ENCODE measurements around the gene SLAMF1.

SLAMF1 gene

GRCh38 chr1:160625725-160626498 lies 20.9 kb downstream of the SLAMF1 start:
- Histone ChIP-seq H3K27me3 (ENCODE audit: insufficient read depth, insufficient read length) (no peaks in the 10 kb centered on the region), H3K36me3 (ENCODE audit: insufficient read depth, insufficient read length, low read length) (no peaks in the 10 kb centered on the region), H3K9me3 (ENCODE audit: insufficient read depth, low read length) (no peaks in the 10 kb centered on the region), H3K4me1 (ENCODE audit: insufficient read depth, insufficient read length) (peaks cover 8% of the 10 kb centered on the region), H3K4me3 (ENCODE audit: insufficient read length, low read depth) (no peak overlapping the region), H3K9ac (ENCODE audit: insufficient read length, low read depth) (no peak overlapping the region)
- no peak for TF ChIP-seq YY1 (IDR thresholded peaks at IDR 0.05; ENCODE audit: insufficient read depth, insufficient read length)
- TF ChIP-seq ZNF274 (IDR thresholded peaks at IDR 0.05; ENCODE audit: low read depth, low read length), result no peak
- no peak for TF ChIP-seq SUZ12 (IDR thresholded peaks at IDR 0.05; ENCODE audit: extremely low read depth, insufficient read depth, insufficient read length)
- no peak for DNase-seq (ENCODE audit: low read depth, low spot score)

- no peak overlapping the region for H3K9ac ChIP-seq (ENCODE audit: insufficient read length, low read depth)
Measured at GRCh38 chr1:160625321-160625720, 21.5 kb downstream of the SLAMF1 start.

GRCh38 chr1:160624464-160624863 lies 22.4 kb downstream of the SLAMF1 start:
- no peak overlapping the region for H3K4me3 ChIP-seq (ENCODE audit: insufficient read length, low read depth)
- H3K36me3 ChIP-seq (ENCODE audit: insufficient read depth, insufficient read length, low read length), result no peaks in the 10 kb centered on the region
- H3K9ac ChIP-seq (ENCODE audit: insufficient read length, low read depth), result no peak overlapping the region
- no peak for DNase-seq (ENCODE audit: low read depth, low spot score)
- TF ChIP-seq SUZ12 (IDR thresholded peaks at IDR 0.05; ENCODE audit: extremely low read depth, insufficient read depth, insufficient read length), result no peak
- TF ChIP-seq YY1 (IDR thresholded peaks at IDR 0.05; ENCODE audit: insufficient read depth, insufficient read length), result no peak
- TF ChIP-seq ZNF274 (IDR thresholded peaks at IDR 0.05; ENCODE audit: low read depth, low read length), result no peak
- no peaks in the 10 kb centered on the region for H3K27me3 ChIP-seq (ENCODE audit: insufficient read depth, insufficient read length)
- peaks cover 2% of the 10 kb centered on the region for H3K4me1 ChIP-seq (ENCODE audit: insufficient read depth, insufficient read length)
- H3K9me3 ChIP-seq (ENCODE audit: insufficient read depth, low read length), result peaks cover 6% of the 10 kb centered on the region; the same call in 1 of the 2 replicates

More at GRCh38 chr1:160625321-160625720, 21.5 kb downstream of the SLAMF1 start:
- Histone ChIP-seq H3K27me3 (ENCODE audit: insufficient read depth, insufficient read length) (no peaks in the 10 kb centered on the region), H3K9me3 (ENCODE audit: insufficient read depth, low read length) (0 out of 2 replicates have a peak, but pooled peaks cover under 1% of the 10 kb centered on the region), H3K4me3 (ENCODE audit: insufficient read length, low read depth) (no peak overlapping the region), H3K36me3 (ENCODE audit: insufficient read depth, insufficient read length, low read length) (no peaks in the 10 kb centered on the region), H3K4me1 (ENCODE audit: insufficient read depth, insufficient read length) (peaks cover 8% of the 10 kb centered on the region)
- no peak for DNase-seq (ENCODE audit: low read depth, low spot score)
- TF ChIP-seq SUZ12 (IDR thresholded peaks at IDR 0.05; ENCODE audit: extremely low read depth, insufficient read depth, insufficient read length) (no peak), YY1 (IDR thresholded peaks at IDR 0.05; ENCODE audit: insufficient read depth, insufficient read length) (no peak), ZNF274 (IDR thresholded peaks at IDR 0.05; ENCODE audit: low read depth, low read length) (no peak)

GRCh38 chr1:160623862-160624261 lies 23.0 kb downstream of the SLAMF1 start:
- H3K27me3 ChIP-seq (ENCODE audit: insufficient read depth, insufficient read length), result no peaks in the 10 kb centered on the region
- no peak overlapping the region for H3K4me3 ChIP-seq (ENCODE audit: insufficient read length, low read depth)
- H3K9ac ChIP-seq (ENCODE audit: insufficient read length, low read depth), result no peak overlapping the region
- peaks cover 10% of the 10 kb centered on the region for H3K9me3 ChIP-seq (ENCODE audit: insufficient read depth, low read length)
- no peaks in the 10 kb centered on the region for H3K36me3 ChIP-seq (ENCODE audit: insufficient read depth, insufficient read length, low read length)
- H3K4me1 ChIP-seq (ENCODE audit: insufficient read depth, insufficient read length), result no peaks in the 10 kb centered on the region
- DNase-seq (ENCODE audit: low read depth, low spot score), result no peak
- TF ChIP-seq YY1 (IDR thresholded peaks at IDR 0.05; ENCODE audit: insufficient read depth, insufficient read length) (no peak), SUZ12 (IDR thresholded peaks at IDR 0.05; ENCODE audit: extremely low read depth, insufficient read depth, insufficient read length) (no peak), ZNF274 (IDR thresholded peaks at IDR 0.05; ENCODE audit: low read depth, low read length) (no peak)

- H3K27me3 ChIP-seq (ENCODE audit: insufficient read depth, insufficient read length), result no peaks in the 10 kb centered on the region
- TF ChIP-seq ZNF274 (IDR thresholded peaks at IDR 0.05; ENCODE audit: low read depth, low read length) (no peak), YY1 (IDR thresholded peaks at IDR 0.05; ENCODE audit: insufficient read depth, insufficient read length) (no peak), SUZ12 (IDR thresholded peaks at IDR 0.05; ENCODE audit: extremely low read depth, insufficient read depth, insufficient read length) (no peak)
- H3K9ac ChIP-seq (ENCODE audit: insufficient read length, low read depth), result no peak overlapping the region
- no peak for DNase-seq (ENCODE audit: low read depth, low spot score)
- H3K4me3 ChIP-seq (ENCODE audit: insufficient read length, low read depth), result no peak overlapping the region
- peaks cover 16% of the 10 kb centered on the region for H3K9me3 ChIP-seq (ENCODE audit: insufficient read depth, low read length)
- no peaks in the 10 kb centered on the region for H3K36me3 ChIP-seq (ENCODE audit: insufficient read depth, insufficient read length, low read length)
- no peaks in the 10 kb centered on the region for H3K4me1 ChIP-seq (ENCODE audit: insufficient read depth, insufficient read length)
Measured at GRCh38 chr1:160623227-160623633, 23.6 kb downstream of the SLAMF1 start.

- DNase-seq (ENCODE audit: low read depth, low spot score), result no peak
- Histone ChIP-seq H3K4me1 (ENCODE audit: insufficient read depth, insufficient read length) (no peaks in the 10 kb centered on the region), H3K4me3 (ENCODE audit: insufficient read length, low read depth) (no peak overlapping the region), H3K36me3 (ENCODE audit: insufficient read depth, insufficient read length, low read length) (no peaks in the 10 kb centered on the region), H3K9ac (ENCODE audit: insufficient read length, low read depth) (no peak overlapping the region), H3K9me3 (ENCODE audit: insufficient read depth, low read length) (peaks cover 17% of the 10 kb centered on the region), H3K27me3 (ENCODE audit: insufficient read depth, insufficient read length) (no peaks in the 10 kb centered on the region)
- TF ChIP-seq ZNF274 (IDR thresholded peaks at IDR 0.05; ENCODE audit: low read depth, low read length), result no peak
- no peak for TF ChIP-seq YY1 (IDR thresholded peaks at IDR 0.05; ENCODE audit: insufficient read depth, insufficient read length)
- TF ChIP-seq SUZ12 (IDR thresholded peaks at IDR 0.05; ENCODE audit: extremely low read depth, insufficient read depth, insufficient read length), result no peak
Measured at GRCh38 chr1:160622501-160623226, 24.2 kb downstream of the SLAMF1 start.

Data from NT2/D1 (cell line).